Caco-2 (cell line): ENCODE data around the gene TPM2. TPM values are rescaled to one million over a fixed set of nuclear protein-coding genes. Genes with fewer than 3 reads are reported as not detected.

Experiments used
- BruUV-seq: library from RNA; stranded (reverse); fragments of 400-500 nt; replicated peaks from 2 replicates; lab custom pipeline; 2021; lab: Mats Ljungman, UMichigan
- CTCF ChIA-PET: fragments of 300-600 bp; sonication (Branson Sonifier 250); formaldehyde crosslinking; loops from one replicate; lab custom pipeline; 2022; ENCODE audit warnings: antibody characterized with exemption; lab: Charles Lee
- POLR2A ChIA-PET: fragments of 300-600 bp; sonication (Branson Sonifier 250); formaldehyde crosslinking; loops from one replicate; lab custom pipeline; 2022; ENCODE audit warnings: antibody characterized with exemption; lab: Charles Lee
- DNase-seq, 2 experiments: peaks; one replicate each; pipeline versions ENCODE4 v3.0.0 to v3.0.0-alpha.2; 2020 to 2022
- H3K27me3 ChIP-seq: replicated peaks from 2 replicates; pipeline ENCODE4 v1.6.0; 2011; ENCODE audit warnings: low read length; ENCODE audit not compliant: control insufficient read depth, insufficient read depth
- H3K36me3 ChIP-seq: 2 replicates; pipeline ENCODE4 v1.5.1; 2011; ENCODE audit warnings: low read length; ENCODE audit not compliant: control insufficient read depth, insufficient read depth
- H3K4me1 ChIP-seq: fragments of 250-450 bp; sonication (Bioruptor Pico); 2 replicates; pipeline ENCODE4 v1.5.1; 2020; ENCODE audit warnings: mild to moderate bottlenecking
- H3K4me3 ChIP-seq: 2 replicates; pipeline ENCODE4 v1.5.1; 2011; ENCODE audit warnings: low read depth, mild to moderate bottlenecking, control low read depth, low read length
- H3K9me3 ChIP-seq: fragments of 250-450 bp; sonication (Bioruptor Pico); 2 replicates; pipeline ENCODE4 v1.5.1; 2020; ENCODE audit warnings: mild to moderate bottlenecking, moderate library complexity
- H3K27ac Mint-ChIP-seq: one replicate; pipeline ENCODE4 v1.8.0; 2022; ENCODE audit warnings: mixed read lengths; ENCODE audit not compliant: unreplicated experiment
- H3K27me3 Mint-ChIP-seq: one replicate; pipeline ENCODE4 v1.8.0; 2022; ENCODE audit warnings: mixed read lengths; ENCODE audit not compliant: insufficient read depth, unreplicated experiment
- H3K36me3 Mint-ChIP-seq: one replicate; pipeline ENCODE4 v1.8.0; 2022; ENCODE audit warnings: mild to moderate bottlenecking, mixed read lengths; ENCODE audit not compliant: insufficient read depth, unreplicated experiment
- H3K4me1 Mint-ChIP-seq: one replicate; pipeline ENCODE4 v1.8.0; 2022; ENCODE audit warnings: low read depth, mixed read lengths; ENCODE audit not compliant: unreplicated experiment
- H3K4me3 Mint-ChIP-seq: one replicate; pipeline ENCODE4 v1.8.0; 2022; ENCODE audit warnings: mild to moderate bottlenecking, moderate library complexity, mixed read lengths; ENCODE audit not compliant: unreplicated experiment
- H3K9me3 Mint-ChIP-seq: one replicate; pipeline ENCODE4 v1.8.0; 2022; ENCODE audit warnings: mixed read lengths; ENCODE audit not compliant: unreplicated experiment
- intact Hi-C: fragments of 100-400 bp; cut with micrococcal nuclease; formaldehyde crosslinking; loops from one replicate; pipeline ENCODE4 v1.10.0; 2022; ENCODE audit not compliant: unreplicated experiment
- total RNA-seq: library from RNA; stranded (reverse); gene quantifications from 2 replicates; pipeline ENCODE4 v1.2.3, GENCODE V29; 2022
- TF ChIP-seq, protein P1 (sequence below), 2 experiments: fragments of 200-600 bp in 1 of 2; IDR thresholded peaks; 1 replicate in 1 of 2; 2 replicates in 1 of 2; pipeline versions ENCODE4 v1.5.1 to v1.8.0; 2011 to 2022; ENCODE audit warnings: antibody characterized with exemption in 1 of 2, control low read depth in 1 of 2, inconsistent platforms in 1 of 2, low read depth in 1 of 2, low read length in 1 of 2, mild to moderate bottlenecking in 1 of 2, moderate library complexity in 1 of 2; ENCODE audit not compliant: insufficient read depth in 1 of 2, severe bottlenecking in 1 of 2, unreplicated experiment in 1 of 2

The TPM2 gene
- total RNA-seq, 1 experiment from 2014 or later: 21.8 TPM

GRCh38 chr9:35726931-35727330, 37.2 kb upstream of the TPM2 start:
- intact Hi-C loops: no loop called here
- ChIA-PET POLR2A (interaction anchor here (1.2 to 2.8 kb wide), 6 partner anchors 22 to 81 kb away, joined by 3 to 32 read pairs (median 18); partner anchors contain the start of genes ARHGEF39, CCDC107, GBA2 and RGP1), CTCF (interaction anchor here (1.1 to 3.3 kb wide), 9 partner anchors 9 to 116 kb away, joined by 3 to 33 read pairs (median 6); partner anchors contain the start of genes ARHGEF39, GBA2 and RGP1)
- Mint-ChIP-seq H3K4me3 (no peak overlapping the region), H3K27ac (no peak overlapping the region), H3K27me3 (no peaks in the 10 kb centered on the region), H3K9me3 (no peaks in the 10 kb centered on the region), H3K36me3 (peaks cover 49% of the 10 kb centered on the region), H3K4me1 (no peaks in the 10 kb centered on the region)
- Histone ChIP-seq H3K27me3 (no peaks in the 10 kb centered on the region), H3K36me3 (peaks cover 7% of the 10 kb centered on the region), H3K9me3 (no peaks in the 10 kb centered on the region), H3K4me1 (peaks cover 51% of the 10 kb centered on the region), H3K4me3 (peak overlapping the region; percentile 34)
- TF ChIP-seq, protein P1, sequence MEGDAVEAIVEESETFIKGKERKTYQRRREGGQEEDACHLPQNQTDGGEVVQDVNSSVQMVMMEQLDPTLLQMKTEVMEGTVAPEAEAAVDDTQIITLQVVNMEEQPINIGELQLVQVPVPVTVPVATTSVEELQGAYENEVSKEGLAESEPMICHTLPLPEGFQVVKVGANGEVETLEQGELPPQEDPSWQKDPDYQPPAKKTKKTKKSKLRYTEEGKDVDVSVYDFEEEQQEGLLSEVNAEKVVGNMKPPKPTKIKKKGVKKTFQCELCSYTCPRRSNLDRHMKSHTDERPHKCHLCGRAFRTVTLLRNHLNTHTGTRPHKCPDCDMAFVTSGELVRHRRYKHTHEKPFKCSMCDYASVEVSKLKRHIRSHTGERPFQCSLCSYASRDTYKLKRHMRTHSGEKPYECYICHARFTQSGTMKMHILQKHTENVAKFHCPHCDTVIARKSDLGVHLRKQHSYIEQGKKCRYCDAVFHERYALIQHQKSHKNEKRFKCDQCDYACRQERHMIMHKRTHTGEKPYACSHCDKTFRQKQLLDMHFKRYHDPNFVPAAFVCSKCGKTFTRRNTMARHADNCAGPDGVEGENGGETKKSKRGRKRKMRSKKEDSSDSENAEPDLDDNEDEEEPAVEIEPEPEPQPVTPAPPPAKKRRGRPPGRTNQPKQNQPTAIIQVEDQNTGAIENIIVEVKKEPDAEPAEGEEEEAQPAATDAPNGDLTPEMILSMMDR (IDR thresholded peaks at IDR 0.05; ENCODE audit: insufficient read depth in 1 of 2, low read depth in 1 of 2, low read length in 1 of 2, severe bottlenecking in 1 of 2, unreplicated experiment in 1 of 2): peak in 1 of 2 experiments; percentile 3
- DNase-seq: peak in 1 of 2 experiments; percentile 22
- BruUV-seq: no TSS peak

DNA sequence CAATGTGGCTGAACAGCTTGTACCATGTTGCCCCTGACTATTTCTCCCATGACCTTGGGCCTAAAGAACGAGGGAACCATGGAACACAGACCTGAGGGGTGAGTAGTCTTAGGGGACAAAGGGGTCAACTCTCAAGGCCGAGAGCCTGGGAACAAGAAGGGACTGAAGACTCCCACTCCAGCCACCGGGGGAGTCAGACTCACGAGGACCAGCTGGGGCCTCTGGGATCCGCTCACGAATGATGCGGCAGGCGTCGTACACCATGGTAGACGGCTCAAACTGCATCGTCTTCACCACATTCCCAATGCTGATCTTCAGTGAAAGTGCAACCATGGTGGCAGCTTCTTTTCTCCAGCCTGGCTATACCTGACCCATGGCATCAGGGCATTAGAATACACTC, 35.6 kb upstream of the TPM2 start:
- BruUV-seq: no TSS peak
- no peak for DNase-seq
- ChIA-PET CTCF (no interaction called here), POLR2A (interaction anchor here (1.3 kb wide), 1 partner anchor 35 kb away, joined by 3 read pairs; the partner anchor contains the start of gene TPM2)
- Histone ChIP-seq H3K4me1 (peaks cover 42% of the 10 kb centered on the region), H3K27me3 (no peaks in the 10 kb centered on the region), H3K9me3 (no peaks in the 10 kb centered on the region), H3K36me3 (peaks cover 7% of the 10 kb centered on the region), H3K4me3 (no peak overlapping the region)
- Mint-ChIP-seq H3K36me3 (peaks cover 63% of the 10 kb centered on the region), H3K27ac (no peak overlapping the region), H3K4me3 (no peak overlapping the region), H3K4me1 (no peaks in the 10 kb centered on the region), H3K9me3 (no peaks in the 10 kb centered on the region), H3K27me3 (no peaks in the 10 kb centered on the region)
- intact Hi-C loops: no loop called here
- TF ChIP-seq, protein P1 (IDR thresholded peaks at IDR 0.05; ENCODE audit: insufficient read depth in 1 of 2, low read depth in 1 of 2, low read length in 1 of 2, severe bottlenecking in 1 of 2, unreplicated experiment in 1 of 2): no peak

DNA sequence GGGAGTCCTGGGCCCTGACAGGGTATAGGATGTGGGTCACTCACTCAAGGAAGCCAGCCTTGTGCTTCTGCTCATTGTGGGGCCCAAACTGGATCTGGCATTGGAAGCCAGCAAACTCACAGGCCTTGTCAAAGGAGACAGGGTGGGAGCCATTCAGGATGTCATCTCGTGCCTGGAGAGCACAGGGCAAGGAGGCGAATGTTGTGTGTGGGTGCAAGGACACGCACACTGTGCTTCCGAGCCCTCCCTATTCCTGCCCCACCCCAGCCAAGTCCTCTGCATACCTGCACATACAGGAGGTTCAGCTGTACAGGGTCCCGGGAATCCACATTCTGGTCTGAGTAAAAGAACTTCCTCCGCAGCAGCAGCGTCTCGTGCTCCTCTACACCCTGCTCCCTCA, 34.2 kb upstream of the TPM2 start:
- H3K27ac Mint-ChIP-seq: no peak overlapping the region
- TF ChIP-seq, protein P1 (IDR thresholded peaks at IDR 0.05; ENCODE audit: insufficient read depth in 1 of 2, low read depth in 1 of 2, low read length in 1 of 2, severe bottlenecking in 1 of 2, unreplicated experiment in 1 of 2): no peak
- no peaks in the 10 kb centered on the region for H3K9me3 ChIP-seq
- no TSS peak for BruUV-seq
- H3K4me3 ChIP-seq: no peak overlapping the region
- H3K4me1 Mint-ChIP-seq: no peaks in the 10 kb centered on the region
- POLR2A ChIA-PET: no interaction called here
- peaks cover 28% of the 10 kb centered on the region for H3K4me1 ChIP-seq
- H3K36me3 Mint-ChIP-seq: peaks cover 72% of the 10 kb centered on the region
- H3K4me3 Mint-ChIP-seq: no peak overlapping the region
- H3K36me3 ChIP-seq: peaks cover 8% of the 10 kb centered on the region
- DNase-seq: no peak
- CTCF ChIA-PET: no interaction called here
- no peaks in the 10 kb centered on the region for H3K27me3 ChIP-seq
- no peaks in the 10 kb centered on the region for H3K27me3 Mint-ChIP-seq
- intact Hi-C loops: no loop called here
- no peaks in the 10 kb centered on the region for H3K9me3 Mint-ChIP-seq
